ENCODE measurements around the gene DAPP1. TPM values are rescaled to one million over a fixed set of nuclear protein-coding genes. Genes with fewer than 3 reads are reported as not detected.

DAPP1 gene
- total and polyA plus RNA-seq, 2 experiments from 2014 or later, result not detected

- Histone ChIP-seq H3K36me3 (ENCODE audit: insufficient read depth) (no peaks in the 10 kb centered on the region), H3K27me3 (ENCODE audit: insufficient read depth) (no peaks in the 10 kb centered on the region), H3K9me2 (ENCODE audit: insufficient read depth) (no peaks in the 10 kb centered on the region), H3F3A (replicated peaks; ENCODE audit: low read depth) (peaks cover 4% of the 10 kb centered on the region; the same call in 1 of the 2 replicates), H3K79me2 (replicated peaks; ENCODE audit: insufficient read depth) (peaks cover 28% of the 10 kb centered on the region), H3K4me1 (ENCODE audit: insufficient read depth) (no peaks in the 10 kb centered on the region), H4K20me1 (replicated peaks; ENCODE audit: insufficient read depth) (no peaks in the 10 kb centered on the region), H3K4me2 (peak overlapping the region; percentile 90), H2AFZ (peak overlapping the region; percentile 98; the same call in 1 of the 2 replicates), H3K4me3 (peak overlapping the region; percentile 92), H3K27ac (ENCODE audit: low read depth) (peak overlapping the region; percentile 93)
- no peaks in the 10 kb centered on the region for H3K27me3 Mint-ChIP-seq (ENCODE audit: insufficient read depth, low read depth, poor library complexity)
- H3K4me3 Mint-ChIP-seq, result peak overlapping the region; percentile 97
- ATAC-seq (no peak), DNase-seq (ENCODE audit: low spot score) (no peak)
- H3K36me3 Mint-ChIP-seq (ENCODE audit: low read depth), result no peaks in the 10 kb centered on the region
- H3K4me1 Mint-ChIP-seq, result peaks cover 8% of the 10 kb centered on the region
- no peaks in the 10 kb centered on the region for H3K9me3 Mint-ChIP-seq
- TF ChIP-seq ZNF114 (CRISPR knock-in tag; IDR thresholded peaks at IDR 0.05) (no peak), ZNF462 (CRISPR knock-in tag; IDR thresholded peaks at IDR 0.05) (no peak), EZH2phosphoT487 (IDR thresholded peaks at IDR 0.05; ENCODE audit: unreplicated experiment) (no peak), POLR2AphosphoS5 (IDR thresholded peaks at IDR 0.05; ENCODE audit: low read depth) (no peak), NANOG (IDR thresholded peaks at IDR 0.05; ENCODE audit: borderline replicate concordance) (no peak), CTCF (conservative IDR thresholded peaks at IDR 0.05; ENCODE audit: low read depth in 2 of 2) (no peak)
- TF ChIP-seq, protein P1, sequence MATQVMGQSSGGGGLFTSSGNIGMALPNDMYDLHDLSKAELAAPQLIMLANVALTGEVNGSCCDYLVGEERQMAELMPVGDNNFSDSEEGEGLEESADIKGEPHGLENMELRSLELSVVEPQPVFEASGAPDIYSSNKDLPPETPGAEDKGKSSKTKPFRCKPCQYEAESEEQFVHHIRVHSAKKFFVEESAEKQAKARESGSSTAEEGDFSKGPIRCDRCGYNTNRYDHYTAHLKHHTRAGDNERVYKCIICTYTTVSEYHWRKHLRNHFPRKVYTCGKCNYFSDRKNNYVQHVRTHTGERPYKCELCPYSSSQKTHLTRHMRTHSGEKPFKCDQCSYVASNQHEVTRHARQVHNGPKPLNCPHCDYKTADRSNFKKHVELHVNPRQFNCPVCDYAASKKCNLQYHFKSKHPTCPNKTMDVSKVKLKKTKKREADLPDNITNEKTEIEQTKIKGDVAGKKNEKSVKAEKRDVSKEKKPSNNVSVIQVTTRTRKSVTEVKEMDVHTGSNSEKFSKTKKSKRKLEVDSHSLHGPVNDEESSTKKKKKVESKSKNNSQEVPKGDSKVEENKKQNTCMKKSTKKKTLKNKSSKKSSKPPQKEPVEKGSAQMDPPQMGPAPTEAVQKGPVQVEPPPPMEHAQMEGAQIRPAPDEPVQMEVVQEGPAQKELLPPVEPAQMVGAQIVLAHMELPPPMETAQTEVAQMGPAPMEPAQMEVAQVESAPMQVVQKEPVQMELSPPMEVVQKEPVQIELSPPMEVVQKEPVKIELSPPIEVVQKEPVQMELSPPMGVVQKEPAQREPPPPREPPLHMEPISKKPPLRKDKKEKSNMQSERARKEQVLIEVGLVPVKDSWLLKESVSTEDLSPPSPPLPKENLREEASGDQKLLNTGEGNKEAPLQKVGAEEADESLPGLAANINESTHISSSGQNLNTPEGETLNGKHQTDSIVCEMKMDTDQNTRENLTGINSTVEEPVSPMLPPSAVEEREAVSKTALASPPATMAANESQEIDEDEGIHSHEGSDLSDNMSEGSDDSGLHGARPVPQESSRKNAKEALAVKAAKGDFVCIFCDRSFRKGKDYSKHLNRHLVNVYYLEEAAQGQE (IDR thresholded peaks at IDR 0.05; ENCODE audit: unreplicated experiment), result no peak
- TF ChIP-seq, protein P2, sequence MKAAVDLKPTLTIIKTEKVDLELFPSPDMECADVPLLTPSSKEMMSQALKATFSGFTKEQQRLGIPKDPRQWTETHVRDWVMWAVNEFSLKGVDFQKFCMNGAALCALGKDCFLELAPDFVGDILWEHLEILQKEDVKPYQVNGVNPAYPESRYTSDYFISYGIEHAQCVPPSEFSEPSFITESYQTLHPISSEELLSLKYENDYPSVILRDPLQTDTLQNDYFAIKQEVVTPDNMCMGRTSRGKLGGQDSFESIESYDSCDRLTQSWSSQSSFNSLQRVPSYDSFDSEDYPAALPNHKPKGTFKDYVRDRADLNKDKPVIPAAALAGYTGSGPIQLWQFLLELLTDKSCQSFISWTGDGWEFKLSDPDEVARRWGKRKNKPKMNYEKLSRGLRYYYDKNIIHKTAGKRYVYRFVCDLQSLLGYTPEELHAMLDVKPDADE (IDR thresholded peaks at IDR 0.05), result no peak
- peak overlapping the region; percentile 94; the same call in 1 of the 2 replicates for H3K27ac Mint-ChIP-seq
Observed at GRCh38 chr4:99894998-99895397, 78.4 kb downstream of the DAPP1 start.

Measured in GM23338 (cell line).